ENCODE results near the gene NPM3.
A peak's percentile ranks its signal among the peaks of the same experiment; 100 is the strongest.
"Not testable (repeated sequence)": the region's sequence is repeated elsewhere in the genome, so short reads cannot be mapped to it uniquely, and the experiment has no call there.

NPM3 gene

GRCh38 chr10:101797403-101798059 lies 14.3 kb upstream of the NPM3 start:
- DNase-seq, result no peak

DNA sequence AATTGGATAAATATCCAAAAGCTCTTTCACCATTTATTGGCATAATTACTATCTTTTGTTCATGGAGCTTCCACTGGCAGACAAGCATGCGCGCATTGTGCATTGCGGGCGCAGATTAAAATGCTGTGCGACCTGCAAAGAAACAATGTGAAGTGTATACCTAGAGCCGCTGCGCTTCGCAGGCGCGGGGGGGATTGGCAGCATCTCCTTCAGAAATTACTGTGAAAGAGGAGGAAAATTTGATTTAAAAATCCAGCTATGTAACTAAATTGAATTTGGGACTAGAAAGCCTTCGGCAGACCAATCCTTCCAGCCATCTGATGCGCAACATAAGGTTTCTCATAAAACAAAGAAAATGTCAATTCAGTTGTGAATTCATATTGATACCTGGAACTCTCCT lies 10.3 kb upstream of the NPM3 start:
- DNase-seq, result no peak

DNA sequence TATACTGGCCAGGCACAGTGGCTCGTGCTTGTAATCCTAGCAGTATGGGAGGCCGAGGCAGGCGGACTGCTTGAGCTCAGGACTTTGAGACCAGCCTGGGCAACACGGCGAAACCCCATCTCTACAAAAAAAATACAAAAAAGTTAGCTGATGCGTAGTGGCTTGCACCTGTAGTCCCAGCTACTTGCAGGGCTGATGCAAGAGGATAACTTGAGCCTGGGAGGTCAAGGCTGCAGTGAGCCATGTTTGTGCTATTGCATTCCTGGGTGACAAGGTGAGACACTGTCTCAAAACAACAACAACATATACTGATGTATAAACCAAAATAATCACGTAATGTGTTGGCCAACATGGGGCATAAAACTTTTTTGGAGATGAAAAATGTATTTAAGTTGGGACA lies 6.4 kb upstream of the NPM3 start:
- no peak for DNase-seq

- DNase-seq, result not testable (repeated sequence)
These were observed 6.0 kb upstream of the NPM3 start for GRCh38 chr10:101789231-101789630.

- no peak for DNase-seq
These were observed 2.6 kb upstream of the NPM3 start for GRCh38 chr10:101785801-101786200.

DNA sequence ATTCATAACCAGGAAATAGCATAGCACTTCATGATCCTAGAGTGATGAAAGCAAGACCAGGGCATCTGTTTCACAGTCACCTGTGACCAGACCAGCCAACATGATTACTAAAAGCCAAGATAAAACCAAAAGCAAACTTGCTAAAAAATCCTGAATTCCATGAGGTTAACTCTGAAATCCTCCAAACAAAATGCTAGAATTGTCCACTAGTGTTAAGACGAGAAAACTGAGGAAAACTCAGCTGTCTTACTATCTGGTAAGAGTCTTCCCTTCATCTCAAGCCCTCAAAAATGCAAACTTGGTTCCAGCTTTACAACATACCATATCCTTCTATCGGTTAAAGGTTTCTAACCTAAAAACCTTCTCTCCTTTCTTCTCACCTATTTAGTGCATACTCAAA lies 1.3 kb upstream of the NPM3 start:
- DNase-seq, result no peak

DNA sequence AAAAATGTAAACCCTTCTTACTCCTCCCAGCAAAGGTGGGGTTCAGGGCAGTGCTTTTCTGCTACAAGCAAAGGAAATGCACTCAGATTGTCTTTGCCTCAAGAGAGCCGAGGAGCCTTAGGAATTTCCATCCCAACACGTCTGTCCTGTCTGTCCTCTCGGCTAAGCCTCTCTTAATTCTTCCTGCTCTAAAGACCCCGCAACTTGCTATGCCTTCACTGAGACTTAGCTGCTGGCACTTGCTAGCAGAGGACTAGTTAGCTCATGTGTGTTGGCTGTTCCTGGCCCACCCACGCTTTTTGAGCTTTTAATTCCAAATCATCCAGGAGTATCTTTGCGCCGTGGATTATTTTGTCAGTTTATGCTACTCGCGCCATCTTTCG lies 481 bp upstream of the NPM3 start:
- no peak for DNase-seq

- DNase-seq, result no peak
These were observed 1.0 kb downstream of the NPM3 start for GRCh38 chr10:101781984-101782810.

DNA sequence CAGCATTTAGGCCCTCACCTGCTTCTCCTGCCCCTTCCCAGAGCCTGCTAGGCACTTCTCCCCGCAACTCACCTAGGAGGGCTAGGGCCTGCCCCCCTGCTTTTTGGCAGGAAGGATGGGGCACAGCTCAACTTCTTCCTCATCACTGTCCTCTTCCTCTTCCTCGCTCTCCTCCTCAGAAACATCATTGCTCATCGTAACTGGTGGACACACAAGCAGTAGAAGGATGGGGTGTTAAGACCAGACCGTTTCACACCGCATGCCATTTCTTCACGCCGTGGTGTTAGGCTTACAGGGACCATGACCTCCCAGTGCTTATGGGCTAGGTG lies 1.6 kb downstream of the NPM3 start:
- DNase-seq, result no peak

DNA sequence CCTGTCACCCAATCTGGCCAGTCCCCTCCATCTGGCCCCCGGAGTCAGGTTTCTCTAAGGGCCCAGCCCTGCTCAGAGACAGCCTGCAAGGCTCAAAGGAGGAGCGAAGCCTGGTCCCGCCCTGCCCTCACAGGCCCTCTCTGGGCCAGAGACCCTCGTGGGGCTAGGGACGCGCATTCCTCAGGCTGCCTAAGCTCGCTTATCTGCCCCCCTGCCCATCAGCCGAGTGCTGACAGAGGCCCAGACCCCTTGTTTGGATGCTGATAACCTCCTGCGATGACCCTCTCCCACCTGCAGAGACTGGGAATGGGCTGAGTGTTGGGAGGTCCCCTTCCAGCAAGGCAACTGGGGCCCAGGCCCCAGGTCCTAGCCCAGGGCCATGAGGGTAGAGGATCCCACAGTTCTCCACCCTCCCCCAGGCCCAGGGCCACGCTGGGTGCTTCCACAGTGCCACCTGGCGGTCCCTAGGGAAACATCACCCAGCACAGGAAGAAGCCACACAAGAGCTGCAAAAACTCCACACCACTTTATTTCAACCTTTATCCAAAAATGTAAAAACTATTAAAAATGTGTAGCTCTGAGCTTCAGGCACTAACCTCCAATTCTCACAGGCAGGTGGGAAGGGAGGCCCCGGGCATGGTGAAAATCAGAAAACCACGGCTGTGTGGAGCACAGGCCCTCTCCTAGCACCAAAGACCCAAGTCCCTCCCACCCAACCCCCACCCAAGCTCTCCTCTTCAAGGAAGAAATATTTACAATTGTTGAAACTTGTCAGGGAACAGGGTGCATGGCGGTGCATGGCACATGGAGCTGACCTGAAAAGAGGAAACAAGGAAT lies 2.2 kb downstream of the NPM3 start:
- DNase-seq, result peak; percentile 85

DNA sequence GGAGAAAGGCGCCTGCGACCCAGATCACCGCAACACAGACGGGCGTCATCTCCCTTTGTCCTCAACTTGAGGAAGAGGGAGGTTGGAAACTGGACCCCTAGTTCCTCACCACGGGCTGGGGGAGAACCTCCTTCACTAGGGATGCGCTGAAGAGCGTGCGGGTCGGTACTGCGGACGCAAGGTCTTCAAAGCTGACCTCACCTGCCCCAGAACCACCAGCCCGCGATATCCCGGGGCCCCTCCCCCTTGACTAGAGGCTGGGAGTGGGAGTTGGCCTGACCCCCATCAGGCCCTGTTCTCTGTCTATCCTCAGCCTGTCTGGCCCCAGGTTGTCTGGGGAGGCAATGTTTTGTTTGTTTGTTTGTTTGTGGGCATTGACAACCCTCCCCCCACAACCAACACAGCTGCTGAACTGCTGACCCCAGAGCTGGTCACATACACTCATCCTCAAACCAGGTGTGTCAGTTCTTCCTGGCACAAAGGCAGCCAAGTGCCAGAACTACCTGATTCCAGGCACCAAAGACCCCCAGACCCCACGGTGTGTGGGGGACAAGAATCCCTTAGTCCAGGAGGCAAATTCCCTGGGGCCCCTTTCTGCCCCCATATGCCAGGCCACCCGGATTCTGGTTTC lies 2.9 kb downstream of the NPM3 start:
- no peak for DNase-seq

GRCh38 chr10:101779544-101780186 lies 3.6 kb downstream of the NPM3 start:
- peak; percentile 89 for DNase-seq

DNA sequence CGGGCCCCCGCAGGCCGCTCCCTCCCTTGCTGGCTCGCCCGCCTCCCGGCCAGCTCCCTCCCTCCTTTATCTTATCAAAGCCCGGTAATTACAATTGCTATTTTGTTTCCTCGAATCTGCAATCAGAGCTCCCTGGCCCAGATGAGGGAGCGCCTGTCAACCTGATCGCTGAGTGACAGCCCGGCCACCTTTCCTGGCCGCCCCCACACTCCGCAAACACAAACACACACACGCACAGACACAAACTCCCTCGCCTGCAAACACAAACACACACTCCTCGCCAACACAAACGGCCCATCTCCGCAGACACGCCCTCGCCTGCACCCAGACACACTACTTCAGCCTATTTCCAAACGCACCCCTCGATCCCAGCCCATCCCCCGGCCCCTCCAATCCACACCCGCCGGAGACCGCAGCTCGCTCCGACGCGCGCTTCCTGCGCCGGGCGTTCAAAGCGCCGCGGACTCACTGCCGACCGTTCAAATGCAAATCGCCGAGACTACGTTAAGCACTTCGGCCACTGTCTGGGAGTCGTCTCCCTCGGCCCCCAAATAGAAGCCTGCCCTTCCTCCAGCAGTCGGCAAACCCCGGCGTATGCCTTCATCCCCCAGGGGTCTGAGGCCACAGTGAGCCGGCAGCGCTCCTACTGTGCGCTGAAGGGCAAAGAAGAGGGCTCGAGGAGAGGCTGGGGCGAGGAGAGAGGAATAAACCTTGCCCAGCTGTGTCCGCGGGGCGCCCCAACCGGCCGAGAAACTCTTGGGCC lies 4.3 kb downstream of the NPM3 start:
- peak; percentile 36 for DNase-seq

DNA sequence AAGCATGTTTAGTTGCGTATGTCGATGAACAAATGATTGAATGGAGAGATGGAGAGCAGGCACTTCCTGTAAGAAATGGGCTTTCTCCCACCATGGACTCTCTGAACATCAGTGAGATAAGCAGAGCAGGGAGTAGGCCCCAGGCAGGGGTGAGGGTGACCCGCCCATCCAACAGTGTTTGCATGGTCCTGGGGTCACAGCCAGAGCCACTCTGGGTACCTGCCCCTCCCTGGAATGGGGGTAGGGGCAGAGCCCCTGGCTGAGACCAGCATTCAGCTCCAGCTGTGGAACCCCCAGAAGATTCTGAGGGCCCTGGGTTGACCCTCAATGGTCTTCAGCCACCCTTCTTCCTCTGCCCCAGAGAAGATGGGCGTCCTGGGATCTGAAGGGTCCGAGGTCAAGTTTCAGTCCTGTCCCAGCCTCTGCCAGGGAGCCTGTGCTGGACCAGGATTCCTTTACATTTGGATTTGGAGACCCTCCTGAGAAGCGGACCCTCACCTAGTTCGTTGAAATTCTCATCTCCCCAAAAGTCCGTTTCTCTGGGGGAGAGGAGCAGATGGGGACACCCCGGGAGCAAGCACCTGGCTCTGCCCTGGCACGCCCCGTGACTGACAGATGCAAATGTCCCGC lies 5.0 kb downstream of the NPM3 start:
- no peak for DNase-seq

- DNase-seq, result no peak
These were observed 5.6 kb downstream of the NPM3 start for GRCh38 chr10:101777619-101778145.

- DNase-seq, result no peak
These were observed 7.0 kb downstream of the NPM3 start for GRCh38 chr10:101776161-101776817.

DNA sequence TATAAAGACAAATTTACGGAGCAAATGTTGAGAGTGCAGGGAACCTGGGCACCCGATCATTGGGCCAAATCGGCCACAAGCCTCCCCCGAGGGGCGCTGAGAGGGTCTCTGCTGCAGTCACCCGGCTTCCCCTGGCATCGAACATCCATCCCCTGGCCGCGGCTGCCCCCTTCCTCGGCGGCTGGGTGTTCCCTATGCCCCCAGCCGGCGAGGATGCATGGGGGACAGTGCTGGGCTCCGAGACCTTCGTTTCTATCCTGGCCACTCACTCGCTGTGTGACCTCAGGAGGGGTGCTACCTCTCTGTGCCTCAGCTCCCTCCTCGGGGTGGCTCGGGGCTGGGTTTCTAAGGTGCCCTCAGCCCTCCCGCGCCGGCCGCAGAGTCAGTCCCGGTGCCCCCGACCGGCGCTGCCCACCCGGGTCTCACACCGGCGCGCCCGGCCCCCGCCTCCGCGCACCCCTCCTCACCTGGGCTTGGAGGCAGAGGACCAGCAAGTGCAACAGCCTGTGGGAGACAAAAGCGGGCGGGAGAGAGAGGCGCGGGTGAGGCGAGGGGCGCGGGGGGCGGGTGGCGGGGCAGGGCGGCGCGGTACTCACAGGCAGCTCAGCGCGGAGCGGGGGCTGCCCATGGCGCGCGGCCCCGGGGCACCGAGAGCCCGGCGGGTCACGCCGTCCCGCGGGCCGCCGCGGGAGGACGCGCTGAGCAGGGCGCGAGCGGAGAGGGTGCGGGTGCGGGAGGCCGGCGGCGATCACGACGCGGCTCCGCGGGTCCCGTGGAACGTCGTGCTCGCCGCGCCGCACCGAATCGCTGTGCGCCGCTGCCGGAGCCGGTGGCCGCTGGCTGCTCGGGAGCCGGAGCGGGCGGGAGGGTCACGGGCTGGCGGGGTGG lies 7.7 kb downstream of the NPM3 start, which contains the start of gene FGF8:
Gene FGF8, minus strand, starts transcription at position 842 of the 888 bp plus-strand sequence. Its CDS starts 214 bp downstream, at position 628.
- no peak for DNase-seq

DNA sequence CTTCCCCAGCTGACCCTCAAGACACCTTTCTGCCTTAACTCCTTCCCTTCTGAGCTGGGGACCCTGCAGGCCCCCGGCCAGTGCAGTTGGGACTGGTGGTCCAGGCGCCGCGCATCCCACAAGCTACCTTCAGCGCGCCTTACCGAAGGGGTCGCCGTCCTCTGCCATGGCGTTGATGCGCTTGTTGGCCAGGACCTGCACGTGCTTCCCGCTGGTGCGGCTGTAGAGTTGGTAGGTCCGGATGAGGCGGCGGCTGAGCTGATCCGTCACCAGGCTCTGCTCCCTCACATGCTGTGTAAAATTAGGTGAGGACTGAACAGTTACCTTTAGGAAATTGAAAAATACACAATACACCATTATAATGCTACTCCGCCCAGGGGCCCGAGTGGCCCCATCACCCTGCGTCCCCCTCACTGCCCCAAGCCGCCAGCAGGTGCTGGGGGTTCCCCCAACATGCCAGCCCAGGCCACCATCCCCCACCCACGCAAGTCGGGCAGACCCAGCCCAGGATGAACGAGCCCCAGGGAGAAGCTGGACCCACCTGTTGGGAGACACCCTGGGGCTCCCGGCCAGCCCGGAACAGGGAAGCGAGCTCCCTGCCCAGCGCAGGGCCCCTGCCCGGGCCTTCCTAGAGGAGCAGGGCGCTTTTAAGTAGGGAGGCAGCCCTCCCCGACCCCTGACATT lies 8.5 kb downstream of the NPM3 start:
- no peak for DNase-seq
